Transverse colon (tissue), 4 donors: ENCODE data around the gene MYRIP.

Experiments used
- POLR2A ChIP-seq: fragments of 450-650 bp; IDR thresholded peaks from one replicate; pipeline ENCODE4 v1.6.1; 2016; ENCODE audit warnings: antibody characterized with exemption, mild to moderate bottlenecking, moderate library complexity
- POLR2AphosphoS5 ChIP-seq, 3 donors: sonication (generic); formaldehyde crosslinking; IDR thresholded peaks; one replicate each; pipeline ENCODE4 v1.6.1; 2016; ENCODE audit warnings: antibody characterized with exemption in 3 of 3
- TF ChIP-seq, protein P1 (sequence below), 5 experiments: fragments of 200-600 bp in 3 of 5; fragments of 450-650 bp in 2 of 5; sonication (generic) in 3 of 5; IDR thresholded peaks; 1 replicate in 2 of 5; 2 replicates in 3 of 5; pipeline ENCODE4 v1.5.1; 2016 to 2017; ENCODE audit warnings: antibody characterized with exemption in 5 of 5, inconsistent platforms in 3 of 5, mild to moderate bottlenecking in 2 of 5, moderate library complexity in 1 of 5

DNA sequence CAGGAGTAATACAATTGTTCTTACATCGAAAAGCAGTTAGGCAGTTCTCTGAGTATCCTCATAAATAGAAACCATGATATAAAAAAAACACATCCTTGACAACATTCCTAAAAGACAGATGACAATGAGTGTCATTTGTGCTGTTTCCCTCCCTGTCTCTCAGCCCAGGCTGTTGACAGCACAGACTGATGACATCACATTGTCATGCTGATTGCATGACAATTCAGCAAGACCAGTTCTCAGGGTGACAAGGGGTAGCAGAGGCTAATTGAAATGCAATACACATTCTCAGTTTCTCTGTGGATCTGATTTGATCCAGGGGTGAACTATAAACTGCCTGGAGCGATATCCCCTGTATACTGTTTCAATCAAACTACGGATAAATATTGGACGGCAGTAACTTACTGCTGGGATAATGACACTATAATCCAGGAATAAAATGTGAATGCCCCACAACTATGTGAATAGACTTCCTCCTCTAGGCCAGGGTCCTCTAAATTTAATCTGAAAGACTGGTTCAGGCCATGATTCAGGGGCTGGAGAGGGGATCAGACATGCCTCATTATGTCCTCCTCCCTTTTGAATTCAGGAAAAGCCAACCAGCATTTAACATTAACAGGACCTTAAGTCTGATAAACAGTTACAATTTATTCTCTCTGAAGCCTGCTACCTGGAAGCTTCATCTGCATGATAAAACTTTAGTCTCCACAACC is 483.4 kb downstream of the MYRIP start:
- TF ChIP-seq, protein P1, sequence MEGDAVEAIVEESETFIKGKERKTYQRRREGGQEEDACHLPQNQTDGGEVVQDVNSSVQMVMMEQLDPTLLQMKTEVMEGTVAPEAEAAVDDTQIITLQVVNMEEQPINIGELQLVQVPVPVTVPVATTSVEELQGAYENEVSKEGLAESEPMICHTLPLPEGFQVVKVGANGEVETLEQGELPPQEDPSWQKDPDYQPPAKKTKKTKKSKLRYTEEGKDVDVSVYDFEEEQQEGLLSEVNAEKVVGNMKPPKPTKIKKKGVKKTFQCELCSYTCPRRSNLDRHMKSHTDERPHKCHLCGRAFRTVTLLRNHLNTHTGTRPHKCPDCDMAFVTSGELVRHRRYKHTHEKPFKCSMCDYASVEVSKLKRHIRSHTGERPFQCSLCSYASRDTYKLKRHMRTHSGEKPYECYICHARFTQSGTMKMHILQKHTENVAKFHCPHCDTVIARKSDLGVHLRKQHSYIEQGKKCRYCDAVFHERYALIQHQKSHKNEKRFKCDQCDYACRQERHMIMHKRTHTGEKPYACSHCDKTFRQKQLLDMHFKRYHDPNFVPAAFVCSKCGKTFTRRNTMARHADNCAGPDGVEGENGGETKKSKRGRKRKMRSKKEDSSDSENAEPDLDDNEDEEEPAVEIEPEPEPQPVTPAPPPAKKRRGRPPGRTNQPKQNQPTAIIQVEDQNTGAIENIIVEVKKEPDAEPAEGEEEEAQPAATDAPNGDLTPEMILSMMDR (IDR thresholded peaks at IDR 0.05) = no peak
- TF ChIP-seq POLR2AphosphoS5 (IDR thresholded peaks at IDR 0.05) (no peak), POLR2A (no peak)
